K562 (cell line): ENCODE results near the gene RPP38. TPM values are rescaled to one million over a fixed set of nuclear protein-coding genes. Genes with fewer than 3 reads are reported as not detected.

ENCODE experiments used
- ATAC-seq: fragments of 200-7000 bp; cut with Tn5 transposase; 3 replicates; pipeline ENCODE4 v1.9.1; 2020; ENCODE audit warnings: moderate library complexity
- BruUV-seq: library from RNA; stranded (reverse); fragments of 400-500 nt; replicated peaks from 2 replicates; lab custom pipeline; 2021; lab: Mats Ljungman, UMichigan
- CTCF ChIA-PET: fragments of 300-600 bp; formaldehyde crosslinking; extraction: SDS; loops from one replicate; lab custom pipeline; 2021; ENCODE audit warnings: low intra/inter-chr PET ratio; lab: Yijun Ruan, JAX
- POLR2A ChIA-PET: fragments of 300-600, 350-650 bp; sonication (Branson Sonifier 250); formaldehyde crosslinking; extraction: SDS; loops from one replicate; lab custom pipeline; 2021; ENCODE audit warnings: antibody characterized with exemption, inconsistent platforms; lab: Yijun Ruan, JAX
- DNase-seq, 4 experiments: peaks; one replicate each; pipeline versions ENCODE4 v3.0.0 to v3.0.0-alpha.2; 2011 to 2018; ENCODE audit warnings: low spot score in 3 of 4, mixed read lengths in 3 of 4; ENCODE audit errors: extremely low read depth in 1 of 4
- FAIRE-seq: peaks from 2 replicates; lab custom pipeline; 2011; peaks lifted over from hg19 to GRCh38; lab: Jason Lieb, UNC
- H2AFZ ChIP-seq: 2 replicates; pipeline ENCODE4 v1.6.0; 2011; ENCODE audit warnings: low read depth, low read length, control low read depth, inconsistent platforms
- H3K27ac ChIP-seq: fragments of 200-600 bp; 3 replicates; pipeline ENCODE4 v1.8.0; 2011; ENCODE audit warnings: low read depth, mild to moderate bottlenecking, control low read depth, inconsistent platforms, low read length, moderate library complexity, mixed read lengths; ENCODE audit errors: extremely low read depth
- H3K27me3 ChIP-seq, 2 experiments: fragments of 300-600 bp in 1 of 2; 2 replicates in 1 of 2; 3 replicates in 1 of 2; pipeline versions ENCODE4 v1.6.0 to v1.8.0; 2011; ENCODE audit warnings: inconsistent platforms in 2 of 2, low read length in 2 of 2, mild to moderate bottlenecking in 1 of 2, mixed read lengths in 1 of 2, moderate library complexity in 1 of 2; ENCODE audit not compliant: control insufficient read depth in 2 of 2, insufficient read depth in 2 of 2
- H3K36me3 ChIP-seq: fragments of 300-600 bp; 3 replicates; pipeline ENCODE4 v1.8.0; 2011; ENCODE audit warnings: mild to moderate bottlenecking, low read length, inconsistent platforms; ENCODE audit not compliant: control insufficient read depth, insufficient read depth
- H3K4me1 ChIP-seq, 2 experiments: fragments of 200-600 bp in 1 of 2; replicated peaks in 1 of 2; 2 replicates in 1 of 2; 3 replicates in 1 of 2; pipeline versions ENCODE4 v1.5.1 to v1.8.0; 2011; ENCODE audit warnings: inconsistent platforms in 2 of 2, low read length in 2 of 2, mild to moderate bottlenecking in 1 of 2, mixed read lengths in 1 of 2, moderate library complexity in 1 of 2; ENCODE audit not compliant: control insufficient read depth in 2 of 2, insufficient read depth in 2 of 2
- H3K4me2 ChIP-seq: 2 replicates; pipeline ENCODE4 v1.6.1; 2011; ENCODE audit warnings: low read length, control low read depth, inconsistent platforms, mixed read lengths; ENCODE audit not compliant: insufficient read depth
- H3K4me3 ChIP-seq: fragments of 200-600 bp; sonication (generic), shearing (Covaris generic); 2 replicates; pipeline ENCODE4 v1.5.1; 2016; ENCODE audit warnings: control low read depth, inconsistent platforms
- H3K79me2 ChIP-seq: fragments of 200-600 bp; 3 replicates; pipeline ENCODE4 v1.8.0; 2011; ENCODE audit warnings: low read length, inconsistent platforms; ENCODE audit not compliant: control insufficient read depth, insufficient read depth
- H3K9ac ChIP-seq, 2 experiments: 2 replicates each; pipeline versions ENCODE4 v1.6.0 to v1.6.1; 2011; ENCODE audit warnings: low read depth in 2 of 2, low read length in 2 of 2, control low read depth in 1 of 2, inconsistent platforms in 1 of 2, mild to moderate bottlenecking in 1 of 2, mixed read lengths in 1 of 2; ENCODE audit not compliant: insufficient read depth in 1 of 2
- H3K9me1 ChIP-seq: one replicate; pipeline ENCODE4 v1.6.0; 2011; ENCODE audit warnings: inconsistent platforms, mild to moderate bottlenecking, low read length, moderate library complexity; ENCODE audit not compliant: control insufficient read depth, insufficient read depth
- H3K9me3 ChIP-seq: replicated peaks from 2 replicates; pipeline ENCODE4 v1.5.1; 2011; ENCODE audit warnings: low read depth, low read length, inconsistent platforms; ENCODE audit not compliant: control insufficient read depth, insufficient read depth
- H4K20me1 ChIP-seq: replicated peaks from 2 replicates; pipeline ENCODE4 v1.6.1; 2011; ENCODE audit warnings: low read length, inconsistent platforms, mixed read lengths; ENCODE audit not compliant: control insufficient read depth, insufficient read depth
- MITF ChIP-seq: IDR thresholded peaks from 2 replicates; pipeline ENCODE4 v1.6.1; 2014; ENCODE audit warnings: antibody characterized with exemption
- NRF1 ChIP-seq, 2 experiments: fragments of 450-650 bp; IDR thresholded peaks in 1 of 2; conservative IDR thresholded peaks in 1 of 2; 2 replicates each; pipeline ENCODE4 v1.6.1; 2014; ENCODE audit warnings: mild to moderate bottlenecking in 2 of 2
- POLR2AphosphoS2 ChIP-seq: IDR thresholded peaks from 2 replicates; pipeline ENCODE4 v1.6.1; 2012; ENCODE audit warnings: low read length, improper control_type of control experiment
- SFPQ ChIP-seq: fragments of 200-400 bp; formaldehyde crosslinking; IDR thresholded peaks from 2 replicates; pipeline ENCODE4 v1.6.1; 2017; ENCODE audit warnings: mild to moderate bottlenecking, low read depth, low read length, moderate library complexity
- WGBS: fragments of 100-300 bp; shearing (Covaris generic); methylation state at CpG from one replicate; pipeline ENCODE4 v1.1.6; 2016; ENCODE audit warnings: low coverage, mixed read lengths; ENCODE audit not compliant: insufficient coverage; ENCODE audit errors: missing lambda C conversion rate; 5-methylcytosine and 5-hydroxymethylcytosine counted together
- in situ Hi-C: fragments of 300-500 bp; cut with MboI; formaldehyde crosslinking; loops from 4 replicates; pipeline ENCODE4 v1.15.0; 2018; ENCODE audit warnings: inconsistent platforms, mixed read lengths
- intact Hi-C: fragments of 100-400 bp; cut with micrococcal nuclease; formaldehyde crosslinking; loops from 2 replicates; pipeline ENCODE4 v1.14.2; 2022
- polyA plus RNA-seq, 8 experiments: library from polyadenylated mRNA; depleted of rRNA in 4 of 8; stranded (reverse) in 5 of 8; unstranded in 3 of 8; fragments of >200 nt; fragmentation: Nextera tagmentation in 2 of 8; fragmentation: Illumina TruSeq in 1 of 8; extraction: Ambion mirVana in 2 of 8; extraction: Trizol in 1 of 8; gene quantifications; 2 replicates each; pipeline versions ENCODE4 v1.2.1 to v1.2.3, GENCODE V29; 2011 to 2014; ENCODE audit warnings: inconsistent platforms in 1 of 8, missing spikeins in 1 of 8
- total RNA-seq, 7 experiments: library from RNA; depleted of rRNA in 6 of 7; stranded (reverse); fragments of >200 nt in 6 of 7; fragmentation: Illumina TruSeq in 2 of 7; extraction: Trizol in 2 of 7; gene quantifications; 2 replicates each; pipeline versions ENCODE4 v1.2.1 to v1.2.3, GENCODE V29; 2011 to 2021; ENCODE audit warnings: low replicate concordance in 1 of 7

The RPP38 gene
- total and polyA plus RNA-seq, 9 of the 15 experiments (the other 6 are each of a cell fraction or from before 2014, with no cell fraction given) = 26.3 to 58.6 (median 33.8) TPM

GRCh38 chr10:15118615-15119014, 21.5 kb downstream of the RPP38 start:
- no peak overlapping the region for H3K4me3 ChIP-seq
- 35% methylated on average over 1 of the region's 1 CpG for WGBS
- peaks cover 10% of the 10 kb centered on the region; the same call in 2 of the 3 replicates for H3K36me3 ChIP-seq
- no peak overlapping the region for H3K9ac ChIP-seq
- intact Hi-C loops = no loop called here
- no peak overlapping the region for H3K4me2 ChIP-seq
- no peaks in the 10 kb centered on the region for H3K4me1 ChIP-seq
- H3K9me1 ChIP-seq = no peaks in the 10 kb centered on the region
- no TSS peak for BruUV-seq
- DNase-seq = no peak
- no peaks in the 10 kb centered on the region for H3K79me2 ChIP-seq
- CTCF ChIA-PET = interaction anchor here (0.7 kb wide), 1 partner anchor 201 kb away, joined by 5 read pairs; no protein-coding TSS in a partner anchor
- H3K27me3 ChIP-seq = no peaks in the 10 kb centered on the region
- TF ChIP-seq POLR2AphosphoS2 (no peak), SFPQ (no peak), NRF1 (conservative IDR thresholded peaks at IDR 0.05 in 1 of 2, IDR thresholded peaks at IDR 0.05 in 1 of 2) (no peak), MITF (no peak)
- TF ChIP-seq, all 486 proteins: peak for 0
- in situ Hi-C loops = no loop called here
- ATAC-seq (no peak), FAIRE-seq (no peak)
- no peaks in the 10 kb centered on the region; the same call in 1 of the 2 replicates for H3K9me3 ChIP-seq
- POLR2A ChIA-PET = interaction anchor here (0.9 to 1.5 kb wide), 2 partner anchors 9 to 10 kb away, joined by 3 read pairs; no protein-coding TSS in a partner anchor
- H2AFZ ChIP-seq = no peak overlapping the region
- no peaks in the 10 kb centered on the region for H4K20me1 ChIP-seq
- no peak overlapping the region for H3K27ac ChIP-seq
